Cardiac fibroblast (primary cell): Measurements from ENCODE around the gene KLHL29.

Experiments used
- DNase-seq, 2 donors: peaks; one replicate each; pipeline versions ENCODE4 v3.0.0 to v3.0.0-alpha.2; 2010; ENCODE audit warnings: low read depth in 2 of 2
- H3K4me3 ChIP-seq, 2 donors: replicated peaks in 1 of 2; 1 replicate in 1 of 2; 2 replicates in 1 of 2; pipeline ENCODE4 v1.5.1; 2011; ENCODE audit warnings: low read depth in 2 of 2, low read length in 2 of 2, mild to moderate bottlenecking in 2 of 2, moderate library complexity in 1 of 2
- CTCF ChIP-seq: IDR thresholded peaks from one replicate; pipeline ENCODE4 v1.5.1; 2011; ENCODE audit warnings: low read depth, mild to moderate bottlenecking, low read length, inconsistent platforms

The KLHL29 gene

GRCh38 chr2:23516520-23517256, 131.7 kb downstream of the KLHL29 start:
- H3K4me3 ChIP-seq: no peak overlapping the region
- no peak for TF ChIP-seq CTCF

DNA sequence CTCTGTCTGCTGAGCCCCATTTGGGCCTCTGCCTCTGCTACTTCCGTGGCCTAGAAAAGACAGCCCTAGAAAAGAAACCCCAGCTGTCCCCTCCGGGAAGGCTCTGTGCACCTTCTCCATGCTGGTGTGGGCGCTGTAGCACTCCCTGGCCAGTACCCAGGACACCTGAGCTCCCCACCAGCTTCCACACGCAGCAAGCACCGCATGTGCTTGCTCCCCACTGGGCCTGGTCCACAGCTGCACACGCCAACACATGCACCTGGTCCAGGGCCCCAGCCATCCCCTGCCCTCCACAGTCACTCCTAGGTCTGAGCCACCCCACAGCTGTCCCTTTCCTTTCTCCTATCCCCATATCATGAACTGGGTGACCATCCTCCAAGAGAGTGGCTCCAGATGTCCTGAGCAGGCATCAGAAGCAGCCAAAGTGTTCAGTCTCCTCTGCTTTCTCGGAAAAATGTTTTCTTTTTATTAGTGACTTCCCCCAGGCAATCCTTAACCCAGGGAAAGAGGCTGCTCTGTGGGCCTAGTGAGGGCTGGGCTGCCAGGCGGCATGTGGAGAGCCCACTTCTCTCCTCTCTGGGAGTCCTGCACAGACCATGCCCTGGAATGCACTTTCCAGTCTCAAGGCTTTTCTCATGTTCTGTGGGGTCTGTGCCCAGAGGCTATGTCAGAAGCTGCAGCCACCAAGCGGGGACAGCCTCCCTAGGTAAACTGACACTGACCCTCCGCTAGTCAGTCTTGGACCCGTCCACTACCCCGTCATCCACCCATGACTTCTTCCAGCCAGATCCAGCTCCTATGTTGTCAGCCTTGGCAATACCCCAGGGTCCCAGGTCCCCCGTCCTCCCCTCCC, 133.7 kb downstream of the KLHL29 start:
- no peak overlapping the region for H3K4me3 ChIP-seq
- DNase-seq: no peak
- TF ChIP-seq CTCF: no peak

More at GRCh38 chr2:23516520-23517256, 131.7 kb downstream of the KLHL29 start:
- no peak for DNase-seq

- DNase-seq: no peak
- TF ChIP-seq CTCF: no peak
Measured at GRCh38 chr2:23519334-23519651, 134.3 kb downstream of the KLHL29 start.

GRCh38 chr2:23520256-23520655, 135.3 kb downstream of the KLHL29 start:
- TF ChIP-seq CTCF: no peak
- no peak overlapping the region for H3K4me3 ChIP-seq
- DNase-seq: no peak

More at GRCh38 chr2:23519334-23519651, 134.3 kb downstream of the KLHL29 start:
- H3K4me3 ChIP-seq: no peak overlapping the region

GRCh38 chr2:23521060-23521459, 136.1 kb downstream of the KLHL29 start:
- no peak for DNase-seq
- H3K4me3 ChIP-seq: no peak overlapping the region
- TF ChIP-seq CTCF: no peak

- DNase-seq: no peak
- no peak overlapping the region for H3K4me3 ChIP-seq
- TF ChIP-seq CTCF: no peak
Measured at GRCh38 chr2:23522726-23523372, 137.9 kb downstream of the KLHL29 start.
